C4-2B (cell line): ENCODE data around the gene NPAS3.

ENCODE experiments used
- CTCF ChIP-seq: fragments of 450-650 bp; conservative IDR thresholded peaks from 2 replicates; pipeline ENCODE4 v1.5.1; 2017; ENCODE audit warnings: mild to moderate bottlenecking
- ZFX ChIP-seq: fragments of 450-650 bp; IDR thresholded peaks from 2 replicates; pipeline ENCODE4 v1.6.1; 2017

GRCh38 chr14:33714527-33715226 lies 776.0 kb downstream of the NPAS3 start:
- TF ChIP-seq CTCF: no peak
- no peak for TF ChIP-seq ZFX
